Activated CD4-positive, alpha-beta T cell treated with anti-CD3 and anti-CD28 coated beads for 24 hours (primary cell): ENCODE measurements around the gene PPP4R3A.
"Not testable (repeated sequence)": the region's sequence is repeated elsewhere in the genome, so short reads cannot be mapped to it uniquely, and the experiment has no call there.

Source experiments
- DNase-seq, 2 donors: peaks; one replicate each; pipeline ENCODE4 v3.0.0-alpha.2; 2020; ENCODE audit warnings: low read depth in 2 of 2

PPP4R3A gene

GRCh38 chr14:91438845-91439244 lies 71.3 kb downstream of the PPP4R3A start:
- no peak for DNase-seq

DNA sequence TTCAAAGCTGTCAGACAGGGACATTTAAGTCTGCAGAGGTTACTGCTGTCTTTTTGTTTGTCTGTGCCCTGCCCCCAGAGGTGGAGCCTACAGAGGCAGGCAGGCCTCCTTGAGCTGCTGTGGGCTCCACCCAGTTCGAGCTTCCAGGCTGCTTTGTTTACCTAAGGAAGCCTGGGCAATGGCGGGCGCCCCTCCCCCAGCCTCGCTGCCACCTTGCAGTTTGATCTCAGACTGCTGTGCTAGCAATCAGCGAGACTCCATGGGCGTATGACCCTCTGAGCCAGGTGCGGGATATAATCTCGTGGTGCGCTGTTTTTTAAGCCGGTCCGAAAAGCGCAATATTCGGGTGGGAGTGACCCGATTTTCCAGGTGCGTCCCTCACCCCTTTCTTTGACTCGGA lies 73.8 kb downstream of the PPP4R3A start:
- not testable (repeated sequence) for DNase-seq

DNA sequence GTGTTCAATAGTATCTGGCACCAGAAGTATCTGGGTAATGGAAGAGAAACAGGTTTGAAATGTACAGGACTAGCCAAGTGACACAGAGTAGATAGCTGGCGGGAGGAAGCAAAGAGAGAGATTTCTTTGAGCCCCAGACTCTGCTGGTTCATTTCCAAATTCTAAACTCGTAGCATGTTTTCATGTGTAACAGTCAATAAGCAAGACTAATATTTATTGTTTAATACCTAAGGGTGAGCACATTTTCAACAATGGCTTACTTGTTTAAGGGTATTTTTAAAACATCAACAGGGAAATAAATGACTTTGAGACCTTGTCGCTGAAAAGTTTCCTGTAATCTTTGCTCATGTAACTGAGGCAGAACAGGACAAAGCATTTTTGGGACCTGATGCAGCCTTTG lies 80.7 kb downstream of the PPP4R3A start:
- DNase-seq: no peak

- DNase-seq: not testable (repeated sequence)
Measured at GRCh38 chr14:91428931-91429330, 81.2 kb downstream of the PPP4R3A start.

GRCh38 chr14:91425531-91425944 lies 84.6 kb downstream of the PPP4R3A start:
- not testable (repeated sequence) for DNase-seq

DNA sequence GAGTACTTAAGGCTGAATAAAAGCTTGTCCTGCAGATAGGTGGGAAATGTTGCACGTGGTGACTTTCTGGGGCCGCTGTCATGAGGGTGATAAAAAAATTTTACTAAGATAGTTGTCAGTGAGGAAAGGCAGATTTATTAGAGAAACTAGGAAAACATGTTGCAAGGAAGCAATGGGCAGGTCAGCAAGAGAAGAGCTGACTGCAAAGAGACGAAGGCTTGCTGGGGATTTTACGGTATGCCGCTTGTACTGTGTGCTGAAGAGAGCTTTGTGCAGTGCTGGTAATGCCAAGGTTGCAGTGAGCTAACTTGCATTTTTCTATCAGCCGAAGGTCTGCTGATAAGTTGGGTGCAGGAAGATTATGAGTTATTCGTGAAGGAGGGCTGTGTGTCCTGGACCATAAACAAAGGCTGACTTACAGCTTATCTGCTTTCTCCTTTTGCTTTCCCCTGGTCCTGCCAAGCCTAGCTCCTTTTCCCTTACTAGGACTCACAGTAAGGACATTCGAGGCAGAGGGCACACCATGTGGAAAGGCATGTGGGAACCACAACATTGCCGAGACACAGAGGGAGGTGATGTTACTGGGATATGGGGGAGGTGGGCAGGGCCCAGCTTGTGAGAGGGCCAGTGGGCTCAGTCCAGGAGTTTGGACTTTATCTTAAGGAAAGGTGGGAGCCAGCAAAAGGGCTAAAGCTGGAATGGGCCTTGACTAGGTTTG lies 85.1 kb downstream of the PPP4R3A start:
- no peak for DNase-seq

DNA sequence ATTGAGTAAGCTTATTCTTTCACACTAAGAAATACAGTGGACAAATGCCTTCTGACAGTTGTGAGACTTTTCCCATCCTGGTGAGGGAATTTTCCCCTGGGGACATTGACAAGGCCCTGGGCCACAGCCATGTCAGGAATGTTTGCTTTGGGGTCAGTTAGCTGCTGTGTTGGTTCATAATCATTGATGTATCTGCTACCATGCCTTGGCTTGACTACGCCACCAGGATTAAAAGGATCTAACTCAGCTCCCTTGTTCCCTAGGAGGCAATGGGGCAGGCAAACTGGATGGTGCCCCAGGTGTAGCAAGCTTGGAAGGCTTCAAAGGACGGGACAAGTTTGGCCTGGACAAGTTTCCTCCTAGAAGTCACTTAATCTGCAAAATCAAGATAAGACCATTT lies 89.4 kb downstream of the PPP4R3A start:
- no peak for DNase-seq

GRCh38 chr14:91419451-91419850 lies 90.7 kb downstream of the PPP4R3A start:
- DNase-seq: no peak

DNA sequence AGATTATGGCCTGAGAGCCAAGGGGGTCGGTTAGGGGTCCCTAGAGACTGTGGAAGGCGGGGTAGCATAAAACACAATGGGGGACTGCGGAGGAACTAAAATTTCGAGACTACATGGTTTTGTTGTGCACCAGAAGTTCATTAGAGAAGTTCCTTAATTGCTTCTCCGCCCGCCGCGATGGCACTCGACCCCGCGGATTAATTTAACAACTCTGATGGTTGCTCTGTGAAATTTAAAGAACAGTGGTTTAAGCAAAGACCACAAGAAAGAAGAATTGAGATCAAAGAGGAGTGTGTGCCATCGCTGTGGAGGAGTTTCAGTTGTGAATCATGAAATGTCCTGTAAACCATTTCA lies 91.1 kb downstream of the PPP4R3A start:
- DNase-seq: peak in 1 of 2 donors; percentile 30

DNA sequence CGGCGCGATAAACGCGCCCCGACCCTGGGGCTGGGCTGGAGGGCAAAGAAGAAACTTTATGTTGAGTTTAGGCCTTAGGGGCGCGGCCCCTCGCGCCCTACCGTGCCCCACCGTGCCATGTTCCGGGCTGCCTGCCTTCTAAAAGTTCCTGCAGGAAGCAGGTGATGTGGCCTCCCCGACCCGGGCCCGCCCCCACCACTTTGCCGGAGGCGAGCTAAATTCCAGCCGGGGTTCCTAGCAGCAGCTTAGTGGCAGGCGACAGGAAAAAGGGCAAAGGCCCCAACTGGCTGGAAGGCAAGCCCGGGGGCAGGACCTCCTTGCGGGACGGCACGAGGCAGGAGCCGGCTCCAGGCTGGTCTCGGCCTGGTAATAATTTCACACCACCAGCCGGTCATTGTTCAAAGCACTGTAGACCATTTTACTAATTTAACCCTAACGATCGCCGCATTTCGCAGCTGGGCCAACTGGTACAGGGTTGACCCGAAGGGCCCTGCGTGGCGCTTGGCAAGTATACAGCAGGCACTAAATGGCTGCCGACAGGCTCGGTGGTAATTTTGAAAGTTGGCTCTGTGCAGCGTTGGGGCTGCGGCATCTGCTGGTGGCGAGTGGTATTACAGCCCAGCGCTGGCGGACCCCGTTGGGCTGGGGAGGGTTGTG lies 91.6 kb downstream of the PPP4R3A start:
- peak; percentile 74 to 79 for DNase-seq

DNA sequence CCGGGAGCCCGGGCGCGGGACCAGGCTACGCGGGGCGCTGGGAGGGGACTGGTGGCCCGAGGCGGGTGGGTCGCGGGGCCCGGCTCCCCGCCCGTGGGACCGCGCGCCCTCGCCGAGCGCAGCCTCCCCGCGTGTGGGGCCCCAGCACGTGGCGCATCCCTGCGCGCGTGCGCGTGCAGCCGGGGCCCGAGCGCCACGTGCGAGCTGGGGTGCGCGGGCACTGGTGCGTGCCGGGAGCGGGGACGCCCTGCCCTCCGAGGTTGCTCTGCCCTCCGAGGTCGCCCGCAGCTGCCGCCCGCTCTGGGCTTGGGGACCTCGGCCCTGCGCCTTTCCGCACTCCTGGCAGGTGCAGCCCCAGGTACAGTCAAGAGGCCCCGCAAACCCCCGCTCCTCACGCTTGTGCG lies 92.1 kb downstream of the PPP4R3A start:
- peak in 1 of 2 donors; percentile 48 for DNase-seq

DNA sequence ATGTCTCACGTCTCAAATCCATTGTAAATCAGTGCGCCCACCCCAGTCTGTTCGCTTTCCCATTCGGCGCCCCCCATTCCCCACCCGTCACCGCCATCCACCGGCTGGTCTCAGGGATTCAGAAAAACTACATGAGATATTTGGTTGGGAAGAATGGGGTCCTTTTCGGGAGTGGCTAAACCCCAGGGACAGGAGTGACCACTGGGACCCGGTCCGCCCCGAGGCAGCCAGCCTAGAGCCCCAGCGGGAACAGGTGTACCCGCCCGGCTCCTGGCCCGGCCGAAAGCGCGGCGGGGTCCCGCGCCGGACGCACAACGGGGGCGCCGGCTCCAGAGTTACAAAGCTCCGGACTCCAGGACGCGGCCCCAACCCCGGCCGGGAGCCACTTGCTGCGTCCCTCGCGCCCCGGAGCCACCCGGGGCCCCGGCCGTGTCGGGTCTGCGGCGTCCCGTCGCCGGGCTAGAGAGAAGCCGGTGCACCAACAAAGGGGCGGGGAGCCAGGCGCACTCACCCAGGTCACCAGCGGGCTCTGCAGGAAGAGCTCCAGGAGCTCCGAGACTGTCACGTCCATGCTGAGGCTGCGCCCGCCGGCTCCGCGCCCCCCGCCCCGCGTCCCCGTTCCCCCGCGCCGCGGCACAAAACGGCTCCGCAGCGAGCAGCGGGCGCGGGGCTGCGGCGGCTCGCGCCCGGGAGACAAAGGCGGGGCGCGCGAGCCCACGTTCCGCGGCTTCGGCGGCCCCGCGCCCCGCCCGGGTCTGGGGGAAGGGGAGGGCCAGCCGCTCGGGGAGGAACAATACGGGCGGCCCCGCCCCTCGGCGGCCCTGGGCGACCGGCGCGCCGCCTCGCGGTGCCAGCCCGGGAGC lies 92.8 kb downstream of the PPP4R3A start, which contains the start of gene CCDC88C:
Gene CCDC88C (minus strand): TSS at position 701 of the 863 bp plus-strand sequence. CDS start 130 bp downstream, at position 571.
- peak in 1 of 2 donors; percentile 62 for DNase-seq

DNA sequence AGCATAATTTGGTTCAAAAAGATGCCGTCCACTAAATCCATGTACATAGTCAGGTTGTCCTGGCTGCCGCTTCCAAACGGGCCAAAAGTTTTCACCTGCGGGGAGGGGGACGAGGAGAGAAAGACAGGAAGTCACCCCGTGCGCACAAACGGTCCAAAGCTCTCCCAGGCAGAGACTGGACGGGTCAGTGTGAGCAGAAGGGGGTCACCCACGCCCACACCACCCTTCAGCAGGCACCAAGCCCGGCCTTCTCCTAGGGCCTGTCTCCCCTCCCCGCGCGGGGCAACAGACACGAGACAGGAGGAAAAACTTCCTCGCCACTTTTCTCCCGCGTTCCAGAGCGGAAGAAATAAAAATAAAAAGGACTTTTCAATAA lies 93.4 kb downstream of the PPP4R3A start:
- no peak for DNase-seq

DNA sequence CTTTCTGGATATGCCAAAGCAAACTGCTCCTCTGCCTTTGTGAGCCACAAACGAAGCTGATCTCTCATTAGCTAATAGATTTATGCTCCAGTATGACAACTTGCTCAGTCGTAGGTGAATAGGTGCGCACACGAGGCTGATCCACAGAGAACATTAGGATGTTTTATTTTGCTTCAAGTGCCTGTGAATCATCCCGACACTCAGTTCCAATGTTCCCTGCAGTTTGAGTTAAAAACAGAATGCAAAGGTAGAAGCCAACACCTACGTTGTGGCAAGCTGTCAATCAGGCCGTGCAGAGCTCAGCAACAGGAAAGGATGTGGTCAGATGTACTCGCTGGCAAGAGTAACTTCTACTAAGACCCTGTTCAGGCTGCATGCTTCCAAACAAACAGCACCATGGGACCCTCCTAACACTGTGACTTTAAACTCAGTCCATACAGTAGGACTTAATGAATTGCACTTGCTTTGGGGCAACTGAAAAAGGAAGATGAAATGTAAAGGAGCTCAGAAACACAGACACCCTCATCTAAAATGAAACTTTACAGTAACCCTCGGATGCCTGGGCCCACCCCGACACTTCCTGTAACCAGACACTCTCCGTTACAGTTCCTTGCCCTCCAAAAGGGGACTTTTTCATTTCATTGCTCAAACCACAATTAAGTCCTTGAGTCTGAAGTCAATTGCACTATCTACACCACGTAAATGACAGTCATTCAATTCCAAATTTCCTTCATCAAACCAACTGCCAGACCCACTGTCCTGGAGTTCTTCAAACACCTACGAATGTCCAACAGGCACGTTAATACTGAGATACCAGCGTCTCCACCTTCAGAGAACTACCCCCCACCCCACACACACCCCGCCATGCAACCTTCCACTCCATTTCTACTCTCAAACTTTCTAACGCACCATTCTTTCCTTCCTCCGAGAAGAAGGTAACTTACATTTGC lies 94.0 kb downstream of the PPP4R3A start:
- DNase-seq: peak in 1 of 2 donors; percentile 32

- no peak for DNase-seq
Measured at GRCh38 chr14:91414475-91414833, 95.7 kb downstream of the PPP4R3A start.

GRCh38 chr14:91413547-91414474 lies 96.3 kb downstream of the PPP4R3A start:
- no peak for DNase-seq

GRCh38 chr14:91412939-91413338 lies 97.2 kb downstream of the PPP4R3A start:
- DNase-seq: no peak

DNA sequence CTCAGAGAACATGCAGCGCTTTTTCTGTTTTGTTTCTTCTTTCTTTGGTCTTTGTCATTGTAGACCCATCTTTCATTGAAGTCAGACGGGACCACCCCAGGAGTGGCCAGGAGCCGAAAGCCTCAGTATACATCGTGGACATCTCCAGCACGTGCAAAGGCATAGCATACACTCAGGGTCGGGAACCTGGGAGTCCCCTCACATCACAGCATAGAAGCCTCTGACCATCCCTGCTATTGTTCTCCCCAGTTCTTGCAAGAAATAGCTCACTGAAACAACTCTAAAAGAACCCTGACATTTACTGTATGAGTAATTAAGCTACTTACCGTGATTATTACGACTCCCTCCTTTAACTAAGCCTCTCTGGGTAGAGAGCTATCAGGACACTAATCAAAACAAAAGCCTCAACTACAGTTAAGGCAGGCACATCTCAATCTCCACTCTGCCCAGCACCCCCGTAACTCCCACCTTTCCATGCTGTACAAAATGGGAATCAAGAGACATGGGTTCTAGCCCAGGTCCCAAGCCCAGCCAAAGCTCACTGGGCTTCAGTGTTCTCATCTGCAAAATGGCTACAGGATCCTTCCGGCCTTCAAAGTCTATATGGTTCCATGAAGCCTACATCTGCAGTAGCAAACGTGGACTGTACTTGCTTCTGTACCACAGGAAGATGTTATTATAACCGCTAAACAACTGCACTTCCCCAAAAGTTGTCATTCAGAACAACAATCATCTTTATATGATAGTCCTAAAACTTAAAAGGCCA lies 99.2 kb downstream of the PPP4R3A start:
- no peak for DNase-seq

GRCh38 chr14:91409928-91410718 lies 100.0 kb downstream of the PPP4R3A start:
- DNase-seq: no peak
